SHP77 (cell line): ENCODE data around the gene RTEL1.
A peak's percentile ranks its signal among the peaks of the same experiment; 100 is the strongest.
"Not testable (repeated sequence)": the region's sequence is repeated elsewhere in the genome, so short reads cannot be mapped to it uniquely, and the experiment has no call there.

Experiments used
- DNase-seq, 2 experiments: peaks; one replicate each; lab custom pipeline; 2025; lab: John Stamatoyannopoulos, UW

The RTEL1 gene

GRCh38 chr20:63627129-63627750, 30.9 kb upstream of the RTEL1 start:
- DNase-seq: peak; percentile 89 to 98

- no peak for DNase-seq
Observed at GRCh38 chr20:63627751-63628245, 30.3 kb upstream of the RTEL1 start.

- peak; percentile 91 for DNase-seq
Observed at GRCh38 chr20:63628246-63628975, 29.7 kb upstream of the RTEL1 start.

- not testable (repeated sequence) for DNase-seq
Observed at GRCh38 chr20:63630956-63631355, 27.2 kb upstream of the RTEL1 start.

GRCh38 chr20:63631426-63631825, 26.7 kb upstream of the RTEL1 start:
- DNase-seq: not testable (repeated sequence)

GRCh38 chr20:63633732-63634131, 24.4 kb upstream of the RTEL1 start:
- no peak for DNase-seq

- DNase-seq: no peak
Observed at GRCh38 chr20:63635431-63636141, 22.5 kb upstream of the RTEL1 start.

- no peak for DNase-seq
Observed at GRCh38 chr20:63636752-63637628, 21.1 kb upstream of the RTEL1 start.

GRCh38 chr20:63639093-63639975, 18.8 kb upstream of the RTEL1 start:
- DNase-seq: no peak

- no peak for DNase-seq
Observed at GRCh38 chr20:63640086-63640485, 18.0 kb upstream of the RTEL1 start.

- DNase-seq: not testable (repeated sequence)
Observed at GRCh38 chr20:63640686-63641085, 17.4 kb upstream of the RTEL1 start.

- no peak for DNase-seq
Observed at GRCh38 chr20:63641146-63641791, 16.8 kb upstream of the RTEL1 start.

- DNase-seq: peak; percentile 95 to 98
Observed at GRCh38 chr20:63641792-63642523, 16.2 kb upstream of the RTEL1 start.

- DNase-seq: no peak
Observed at GRCh38 chr20:63642527-63643247, 15.4 kb upstream of the RTEL1 start.

- no peak for DNase-seq
Observed at GRCh38 chr20:63643499-63643898, 14.6 kb upstream of the RTEL1 start.

- no peak for DNase-seq
Observed at GRCh38 chr20:63643946-63644345, 14.2 kb upstream of the RTEL1 start.

GRCh38 chr20:63645218-63645617, 12.9 kb upstream of the RTEL1 start:
- DNase-seq: no peak

GRCh38 chr20:63648190-63648589, 9.9 kb upstream of the RTEL1 start:
- DNase-seq: no peak
